ENCODE data around the gene HDAC4.

GRCh38 chr2:239206851-239207250 is 194.0 kb downstream of the HDAC4 start:
- TF ChIP-seq YY1 (IDR thresholded peaks at IDR 0.05; ENCODE audit: insufficient read depth, insufficient read length) = no peak
- TF ChIP-seq ZNF274 (IDR thresholded peaks at IDR 0.05; ENCODE audit: low read depth, low read length) = no peak
- no peak for TF ChIP-seq SUZ12 (IDR thresholded peaks at IDR 0.05; ENCODE audit: extremely low read depth, insufficient read depth, insufficient read length)
